GM18505 (cell line): ENCODE measurements around the gene IFNB1.

ENCODE experiments used
- ATAC-seq: cut with Tn5 transposase; IDR thresholded peaks from one replicate; pipeline ENCODE4 v1.9.1; 2021; ENCODE audit not compliant: unreplicated experiment
- POLR2A ChIP-seq: IDR thresholded peaks from 4 replicates; pipeline ENCODE4 v1.6.1; 2011; ENCODE audit warnings: borderline replicate concordance; ENCODE audit not compliant: insufficient read depth, insufficient read length; ENCODE audit errors: extremely low read depth

The IFNB1 gene

GRCh38 chr9:21077781-21078180 lies at the start of gene IFNB1:
IFNB1 (minus strand) TSS chr9:21077942; CDS start chr9:21077869, 73 bp downstream.
- no peak for TF ChIP-seq POLR2A
- ATAC-seq, result no peak

- TF ChIP-seq POLR2A, result no peak
- peak; percentile 99 for ATAC-seq
Observed at GRCh38 chr9:21121595-21122251, 44.0 kb upstream of the IFNB1 start.

GRCh38 chr9:21121079-21121478 lies 43.3 kb upstream of the IFNB1 start:
- no peak for TF ChIP-seq POLR2A
- ATAC-seq, result no peak

- TF ChIP-seq POLR2A, result no peak
- ATAC-seq, result no peak
Observed at GRCh38 chr9:21119093-21119770, 41.5 kb upstream of the IFNB1 start.

- TF ChIP-seq POLR2A, result no peak
- no peak for ATAC-seq
Observed at GRCh38 chr9:21114311-21114710, 36.6 kb upstream of the IFNB1 start.

GRCh38 chr9:21110708-21111576 lies 33.2 kb upstream of the IFNB1 start:
- no peak for TF ChIP-seq POLR2A
- ATAC-seq, result peak; percentile 80

GRCh38 chr9:21104787-21105186 lies 27.0 kb upstream of the IFNB1 start:
- TF ChIP-seq POLR2A, result no peak

GRCh38 chr9:21102305-21102704 lies 24.6 kb upstream of the IFNB1 start:
- no peak for TF ChIP-seq POLR2A
- no peak for ATAC-seq

More at GRCh38 chr9:21104787-21105186, 27.0 kb upstream of the IFNB1 start:
- no peak for ATAC-seq

- no peak for ATAC-seq
- TF ChIP-seq POLR2A, result no peak
Observed at GRCh38 chr9:21097817-21098216, 20.1 kb upstream of the IFNB1 start.

- no peak for TF ChIP-seq POLR2A
- no peak for ATAC-seq
Observed at GRCh38 chr9:21096901-21097255, 19.1 kb upstream of the IFNB1 start.

GRCh38 chr9:21096172-21096900 lies 18.6 kb upstream of the IFNB1 start:
- peak; percentile 17 for TF ChIP-seq POLR2A
- peak; percentile 79 for ATAC-seq

GRCh38 chr9:21095561-21095960 lies 17.8 kb upstream of the IFNB1 start:
- no peak for ATAC-seq
- no peak for TF ChIP-seq POLR2A

GRCh38 chr9:21086538-21086937 lies 8.8 kb upstream of the IFNB1 start:
- ATAC-seq, result no peak
- TF ChIP-seq POLR2A, result no peak
